Lower leg skin (tissue), 4 donors: ENCODE data around the gene LRP1B. TPM values are rescaled to one million over a fixed set of nuclear protein-coding genes. Genes with fewer than 3 reads are reported as not detected.

Source experiments
- DNase-seq, 2 donors: peaks; one replicate each; pipeline ENCODE4 v3.0.0-alpha.2; 2019; ENCODE audit warnings: low spot score in 2 of 2
- H3K4me3 ChIP-seq: fragments of 200-600 bp; sonication (generic); 2 replicates; pipeline ENCODE4 v1.5.1; 2017; ENCODE audit warnings: mild to moderate bottlenecking, low read depth; ENCODE audit not compliant: poor library complexity, severe bottlenecking
- POLR2A ChIP-seq, 2 donors: fragments of 450-650 bp; IDR thresholded peaks; one replicate each; pipeline ENCODE4 v1.6.1; 2016 to 2017; ENCODE audit warnings: antibody characterized with exemption in 2 of 2, mild to moderate bottlenecking in 1 of 2, moderate library complexity in 1 of 2
- WGBS, 2 donors: methylation state at CpG; one replicate each; pipeline ENCODE4 v1.1.5; 2018; 5-methylcytosine and 5-hydroxymethylcytosine counted together
- intact Hi-C: fragments of 100-400 bp; cut with DNase I; formaldehyde crosslinking; loops from one replicate; pipeline ENCODE4 v1.15.0; 2023; ENCODE audit warnings: low total_unique reads
- total RNA-seq, 4 donors: library from RNA; depleted of rRNA; stranded (reverse); fragments of >200 nt; gene quantifications; one replicate each; pipeline ENCODE4 v1.1.0, GENCODE V29; 2016
- TF ChIP-seq, protein P1 (sequence below), 3 donors: fragments of 450-650 bp; IDR thresholded peaks; one replicate each; pipeline ENCODE4 v1.5.1; 2016; ENCODE audit warnings: antibody characterized with exemption in 3 of 3, mild to moderate bottlenecking in 3 of 3, moderate library complexity in 2 of 3

The LRP1B gene
- total RNA-seq, 4 donors from 2014 or later: 0.80 to 1.6 (median 1.0) TPM

DNA sequence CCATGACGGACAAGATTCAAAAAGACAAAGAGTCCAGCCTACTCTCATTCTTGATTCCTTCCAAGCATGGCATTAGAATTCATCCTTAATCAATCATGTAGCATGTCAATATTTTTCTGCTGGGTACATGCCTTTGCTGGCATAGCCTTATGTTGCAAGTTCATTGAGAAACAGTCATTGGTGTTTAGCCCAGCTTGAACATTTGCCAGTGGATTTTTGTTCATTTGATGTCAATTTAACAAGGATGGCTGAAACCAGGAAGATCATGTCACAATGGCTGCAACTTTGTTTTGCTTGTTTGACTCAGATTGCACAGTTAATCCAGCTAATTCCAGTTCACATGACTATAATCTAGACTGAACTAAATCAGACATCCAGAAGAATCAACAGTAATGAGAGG lies 1132.2 kb downstream of the LRP1B start:
- no peak for TF ChIP-seq POLR2A (IDR thresholded peaks at IDR 0.05)
- TF ChIP-seq, protein P1, sequence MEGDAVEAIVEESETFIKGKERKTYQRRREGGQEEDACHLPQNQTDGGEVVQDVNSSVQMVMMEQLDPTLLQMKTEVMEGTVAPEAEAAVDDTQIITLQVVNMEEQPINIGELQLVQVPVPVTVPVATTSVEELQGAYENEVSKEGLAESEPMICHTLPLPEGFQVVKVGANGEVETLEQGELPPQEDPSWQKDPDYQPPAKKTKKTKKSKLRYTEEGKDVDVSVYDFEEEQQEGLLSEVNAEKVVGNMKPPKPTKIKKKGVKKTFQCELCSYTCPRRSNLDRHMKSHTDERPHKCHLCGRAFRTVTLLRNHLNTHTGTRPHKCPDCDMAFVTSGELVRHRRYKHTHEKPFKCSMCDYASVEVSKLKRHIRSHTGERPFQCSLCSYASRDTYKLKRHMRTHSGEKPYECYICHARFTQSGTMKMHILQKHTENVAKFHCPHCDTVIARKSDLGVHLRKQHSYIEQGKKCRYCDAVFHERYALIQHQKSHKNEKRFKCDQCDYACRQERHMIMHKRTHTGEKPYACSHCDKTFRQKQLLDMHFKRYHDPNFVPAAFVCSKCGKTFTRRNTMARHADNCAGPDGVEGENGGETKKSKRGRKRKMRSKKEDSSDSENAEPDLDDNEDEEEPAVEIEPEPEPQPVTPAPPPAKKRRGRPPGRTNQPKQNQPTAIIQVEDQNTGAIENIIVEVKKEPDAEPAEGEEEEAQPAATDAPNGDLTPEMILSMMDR (IDR thresholded peaks at IDR 0.05): no peak
- no peak overlapping the region for H3K4me3 ChIP-seq
- DNase-seq: peak in 1 of 2 donors; percentile 41
- intact Hi-C loops: no loop called here
- 59 to 74% methylated on average over 1 of the region's 1 CpG for WGBS, 2 donors

DNA sequence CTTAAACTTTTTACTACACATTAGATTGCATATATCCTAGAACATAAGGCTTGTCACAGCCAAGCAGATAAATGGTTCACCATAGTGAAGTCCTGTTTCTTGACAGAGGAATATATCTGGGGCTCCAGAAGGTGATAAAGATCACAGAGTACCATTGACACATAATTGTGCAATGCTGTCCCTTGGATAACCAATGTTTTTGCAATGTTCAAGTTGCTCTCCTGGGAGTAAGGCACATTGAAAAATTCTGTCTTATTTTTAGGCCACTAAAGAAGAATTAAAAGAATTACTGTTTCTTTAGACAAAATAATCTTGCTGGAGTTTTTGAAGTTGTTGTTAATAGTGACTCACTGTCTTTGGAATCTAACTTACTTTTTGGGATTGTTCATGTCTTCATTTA lies 1132.8 kb downstream of the LRP1B start:
- intact Hi-C loops: no loop called here
- no peak for TF ChIP-seq POLR2A (IDR thresholded peaks at IDR 0.05)
- TF ChIP-seq, protein P1 (IDR thresholded peaks at IDR 0.05): no peak
- peak in 1 of 2 donors; percentile 26 for DNase-seq
- H3K4me3 ChIP-seq: no peak overlapping the region

DNA sequence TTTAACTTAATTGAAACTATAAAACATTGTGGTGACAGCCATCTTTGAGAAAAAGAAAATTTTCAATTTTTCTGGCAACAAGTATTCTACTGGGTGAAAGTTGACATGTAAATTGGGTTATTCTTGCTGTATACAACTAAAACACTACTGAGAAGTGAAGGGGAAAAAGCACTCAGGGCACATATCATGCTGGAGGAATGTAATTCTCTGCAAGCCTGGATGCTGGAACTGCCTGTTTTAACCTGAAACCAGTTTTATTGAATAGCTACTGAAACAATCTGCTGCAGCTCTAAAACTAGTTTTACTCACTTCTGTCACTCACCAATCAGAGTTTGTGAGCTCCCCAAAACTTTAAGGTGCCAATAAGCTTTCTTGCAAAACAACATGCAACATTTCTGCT lies 1136.0 kb downstream of the LRP1B start:
- H3K4me3 ChIP-seq: no peak overlapping the region
- no peak for TF ChIP-seq POLR2A (IDR thresholded peaks at IDR 0.05)
- TF ChIP-seq, protein P1 (IDR thresholded peaks at IDR 0.05): no peak
- DNase-seq: no peak
- intact Hi-C loops: no loop called here

DNA sequence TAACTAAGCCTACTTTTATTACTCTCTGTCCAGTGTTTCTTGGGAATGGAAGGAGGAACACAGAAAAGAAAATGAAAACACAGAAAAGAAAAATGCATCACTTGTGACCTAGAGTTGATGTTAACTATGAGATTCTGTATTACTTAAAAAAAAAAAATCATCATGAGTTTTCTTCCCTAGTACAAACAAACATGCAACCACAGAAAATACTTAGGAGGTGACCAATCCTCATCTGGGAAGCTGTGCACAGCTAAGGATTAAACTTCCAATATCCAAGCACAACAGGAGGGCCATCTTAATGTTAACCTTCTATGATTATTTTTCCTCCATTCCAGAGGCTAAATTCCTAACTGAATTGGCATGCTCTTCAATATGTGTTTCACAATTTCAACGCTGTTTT lies 1140.4 kb downstream of the LRP1B start:
- WGBS, 2 donors: 71 to 84% methylated on average over 1 of the region's 1 CpG
- DNase-seq: no peak
- intact Hi-C loops: no loop called here
- H3K4me3 ChIP-seq: no peak overlapping the region
- no peak for TF ChIP-seq POLR2A (IDR thresholded peaks at IDR 0.05)
- TF ChIP-seq, protein P1 (IDR thresholded peaks at IDR 0.05): no peak

DNA sequence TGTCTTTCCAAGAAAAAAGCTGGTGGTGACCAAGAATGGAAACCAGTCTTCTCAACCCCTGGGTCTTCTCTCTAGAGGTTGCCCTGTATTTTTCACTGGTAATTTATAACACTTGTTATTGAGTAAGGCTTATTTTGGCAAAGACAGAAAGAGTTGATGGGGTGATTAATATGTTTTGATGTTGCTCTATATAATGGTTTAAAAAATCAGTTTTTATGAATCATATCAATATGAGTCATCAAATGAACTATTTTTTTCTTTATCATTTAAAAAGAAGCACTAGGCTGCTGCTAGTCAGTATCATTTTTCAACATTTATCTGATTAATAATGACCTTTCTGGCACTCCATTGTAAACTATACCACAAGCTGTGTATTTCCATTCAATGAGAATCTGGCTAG lies 1142.2 kb downstream of the LRP1B start:
- TF ChIP-seq, protein P1 (IDR thresholded peaks at IDR 0.05): no peak
- no peak for TF ChIP-seq POLR2A (IDR thresholded peaks at IDR 0.05)
- DNase-seq: no peak
- H3K4me3 ChIP-seq: no peak overlapping the region
- intact Hi-C loops: no loop called here

DNA sequence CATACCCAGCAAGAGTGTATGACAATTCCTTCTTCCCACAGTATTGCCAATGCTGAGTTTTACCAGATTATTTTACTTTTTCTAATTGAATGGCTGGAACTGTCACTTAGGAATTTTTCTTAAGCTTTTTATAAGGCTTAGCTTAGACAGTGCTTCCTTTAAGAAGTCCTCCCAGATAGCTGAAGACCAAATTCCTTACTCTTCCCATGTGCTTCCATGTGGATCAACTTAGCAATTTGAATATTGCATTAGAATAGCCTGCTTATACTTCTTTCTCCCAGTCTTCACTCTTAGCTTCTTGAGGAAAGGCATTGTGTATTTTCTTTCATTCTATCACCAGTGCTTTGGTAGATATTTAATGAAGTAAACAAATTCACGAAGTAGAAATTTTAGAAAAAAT lies 1144.4 kb downstream of the LRP1B start:
- H3K4me3 ChIP-seq: no peak overlapping the region
- DNase-seq: no peak
- no peak for TF ChIP-seq POLR2A (IDR thresholded peaks at IDR 0.05)
- WGBS, 2 donors: 87 to 90% methylated on average over 1 of the region's 1 CpG
- intact Hi-C loops: no loop called here
